ENCODE measurements around the gene JAG2.

DNA sequence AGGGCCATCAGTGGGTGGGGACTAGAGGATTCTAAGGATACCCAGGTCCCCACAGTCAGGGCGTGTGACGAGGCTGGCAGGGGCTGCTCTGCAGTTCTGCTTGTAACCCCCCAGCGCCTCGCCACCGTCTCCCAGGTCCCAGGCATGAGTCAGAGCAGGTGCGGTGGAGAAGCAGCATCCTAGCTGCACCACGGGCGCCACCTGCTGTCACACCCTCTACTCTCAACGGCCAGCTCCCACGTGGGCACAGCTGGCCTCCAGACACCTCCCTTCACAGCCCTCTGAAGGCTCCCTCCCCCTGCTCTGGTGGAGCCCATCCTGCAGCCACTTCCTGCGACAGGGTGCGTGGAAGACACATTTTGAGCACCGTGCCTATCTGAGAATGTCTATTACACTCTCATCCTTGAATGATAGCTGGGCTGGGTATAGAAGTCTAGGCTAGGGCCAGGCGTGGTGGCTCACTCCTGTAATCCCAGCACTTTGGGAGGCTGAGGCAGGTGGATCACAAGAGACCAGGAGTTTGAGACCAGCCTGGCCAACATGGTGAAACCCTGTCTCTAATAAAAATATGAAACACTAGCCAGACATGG, 19.5 kb upstream of the JAG2 start:
- no peak for TF ChIP-seq GATA2 (IDR thresholded peaks at IDR 0.05; ENCODE audit: low read depth, low read length)
- TF ChIP-seq GATA3 (IDR thresholded peaks at IDR 0.05; ENCODE audit: low read depth, low read length), result no peak
